Kidney epithelial cell (primary cell): Measurements from ENCODE around the gene DOCK11. TPM values are rescaled to one million over a fixed set of nuclear protein-coding genes. Genes with fewer than 3 reads are reported as not detected.

Source experiments
- DNase-seq: peaks from one replicate; pipeline ENCODE4 v3.0.0-alpha.2; 2010; ENCODE audit warnings: low read depth
- H3K27me3 ChIP-seq: 2 replicates; pipeline ENCODE4 v1.6.0; 2011; ENCODE audit warnings: low read length; ENCODE audit not compliant: control insufficient read depth, insufficient read depth
- H3K36me3 ChIP-seq: 2 replicates; pipeline ENCODE4 v1.5.1; 2011; ENCODE audit warnings: low read length; ENCODE audit not compliant: control insufficient read depth, insufficient read depth
- H3K4me3 ChIP-seq: 2 replicates; pipeline ENCODE4 v1.5.1; 2011; ENCODE audit warnings: low read depth, mild to moderate bottlenecking, control low read depth, low read length
- CTCF ChIP-seq: IDR thresholded peaks from 2 replicates; pipeline ENCODE4 v1.5.1; 2011; ENCODE audit warnings: mild to moderate bottlenecking, moderate library complexity, low read length, control low read depth, inconsistent platforms; ENCODE audit not compliant: insufficient read depth, poor library complexity, severe bottlenecking
- total RNA-seq: library from RNA; depleted of rRNA; stranded (reverse); fragments of >200 nt; gene quantifications from 2 replicates; pipeline ENCODE4 v1.2.3, GENCODE V29; 2015

DOCK11 gene
- total RNA-seq: 10.9 and 11.1 TPM in 2 replicates

GRCh38 chrX:118495061-118495921 lies at the start of gene DOCK11:
Gene DOCK11, plus strand, starts transcription at chrX:118495815. Its CDS starts 157 bp downstream, at chrX:118495972.
- peak; percentile 23 for DNase-seq
- no peak for TF ChIP-seq CTCF
- H3K36me3 ChIP-seq: no peaks in the 10 kb centered on the region

GRCh38 chrX:118448273-118448783 lies 47.3 kb upstream of the DOCK11 start:
- Histone ChIP-seq H3K4me3 (no peak overlapping the region), H3K36me3 (no peaks in the 10 kb centered on the region), H3K27me3 (no peaks in the 10 kb centered on the region)
- no peak for DNase-seq
- TF ChIP-seq CTCF: no peak

More at GRCh38 chrX:118495061-118495921, at the start of gene DOCK11:
- Histone ChIP-seq H3K4me3 (peak within 1 kb of the TSS; percentile 67), H3K27me3 (no peaks in the 10 kb centered on the region)

GRCh38 chrX:118455013-118455412 lies 40.6 kb upstream of the DOCK11 start:
- no peak for TF ChIP-seq CTCF
- Histone ChIP-seq H3K4me3 (no peak overlapping the region), H3K36me3 (no peaks in the 10 kb centered on the region), H3K27me3 (no peaks in the 10 kb centered on the region)
- DNase-seq: no peak

GRCh38 chrX:118459494-118459893 lies 36.1 kb upstream of the DOCK11 start:
- DNase-seq: no peak
- H3K4me3 ChIP-seq: no peak overlapping the region
- H3K36me3 ChIP-seq: no peaks in the 10 kb centered on the region
- TF ChIP-seq CTCF: peak; percentile 52
- no peaks in the 10 kb centered on the region for H3K27me3 ChIP-seq

- no peak for DNase-seq
Observed at GRCh38 chrX:118464501-118464900, 31.1 kb upstream of the DOCK11 start.

More at GRCh38 chrX:118464501-118464900, 31.1 kb upstream of the DOCK11 start:
- no peaks in the 10 kb centered on the region for H3K36me3 ChIP-seq
- H3K4me3 ChIP-seq: no peak overlapping the region
- TF ChIP-seq CTCF: no peak
- H3K27me3 ChIP-seq: no peaks in the 10 kb centered on the region
